WERI-Rb-1 (cell line): Measurements from ENCODE around the gene CEACAM19.

Experiments used
- DNase-seq: peaks from one replicate; pipeline ENCODE4 v3.0.0-alpha.2; 2020
- H3K27ac ChIP-seq: fragments of 250-450 bp; sonication (Bioruptor Pico); 2 replicates; pipeline ENCODE4 v1.5.1; 2020; ENCODE audit warnings: mild to moderate bottlenecking, moderate library complexity
- H3K27me3 ChIP-seq: fragments of 250-450 bp; sonication (Bioruptor Pico); 2 replicates; pipeline ENCODE4 v1.5.1; 2021; ENCODE audit warnings: mild to moderate bottlenecking, low read depth, moderate library complexity; ENCODE audit not compliant: insufficient read depth, severe bottlenecking
- H3K36me3 ChIP-seq: fragments of 250-450 bp; sonication (Bioruptor Pico); 2 replicates; pipeline ENCODE4 v1.5.1; 2020; ENCODE audit warnings: mild to moderate bottlenecking, moderate library complexity
- H3K4me3 ChIP-seq: 2 replicates; pipeline ENCODE4 v1.5.1; 2011; ENCODE audit warnings: low read depth, mild to moderate bottlenecking, control low read depth, low read length
- H3K9me3 ChIP-seq: fragments of 250-450 bp; sonication (Bioruptor Pico); 2 replicates; pipeline ENCODE4 v1.5.1; 2021; ENCODE audit warnings: mild to moderate bottlenecking, moderate library complexity; ENCODE audit not compliant: severe bottlenecking
- TF ChIP-seq, protein P1 (sequence below): IDR thresholded peaks from 2 replicates; pipeline ENCODE4 v1.5.1; 2011; ENCODE audit warnings: low read depth, mild to moderate bottlenecking, control low read depth, inconsistent platforms, low read length

CEACAM19 gene

DNA sequence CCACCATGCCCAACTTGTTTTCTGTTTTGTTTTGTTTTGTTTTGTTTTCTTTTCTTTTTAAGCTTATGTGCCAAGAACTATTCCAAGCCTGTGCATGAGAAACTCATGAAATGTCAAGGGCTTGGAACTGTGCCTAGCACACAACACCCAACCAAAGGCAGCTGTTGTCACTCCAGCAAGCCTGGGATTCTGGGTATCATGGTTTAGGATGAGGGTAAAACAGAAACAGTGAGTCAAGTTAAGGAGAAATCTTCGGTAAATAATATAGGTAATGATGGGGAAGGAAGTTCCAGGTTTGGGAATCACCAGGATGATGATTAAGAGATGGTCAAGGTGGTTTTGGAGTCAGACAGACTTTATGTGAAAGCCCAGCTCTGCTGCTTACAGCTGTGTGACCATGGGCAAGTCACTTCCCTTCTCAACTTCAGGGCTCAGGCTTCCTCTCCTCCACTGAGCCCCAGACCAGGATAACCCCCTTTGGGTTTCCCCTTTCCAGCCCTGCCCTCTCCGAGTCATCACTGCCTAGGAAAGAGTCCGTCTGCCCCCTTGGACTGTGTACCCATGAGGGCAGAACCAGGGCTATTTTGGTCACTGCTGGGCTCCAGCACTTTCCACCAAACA, 22.5 kb upstream of the CEACAM19 start:
- no peak for DNase-seq
- peaks cover 67% of the 10 kb centered on the region for H3K36me3 ChIP-seq
- TF ChIP-seq, protein P1, sequence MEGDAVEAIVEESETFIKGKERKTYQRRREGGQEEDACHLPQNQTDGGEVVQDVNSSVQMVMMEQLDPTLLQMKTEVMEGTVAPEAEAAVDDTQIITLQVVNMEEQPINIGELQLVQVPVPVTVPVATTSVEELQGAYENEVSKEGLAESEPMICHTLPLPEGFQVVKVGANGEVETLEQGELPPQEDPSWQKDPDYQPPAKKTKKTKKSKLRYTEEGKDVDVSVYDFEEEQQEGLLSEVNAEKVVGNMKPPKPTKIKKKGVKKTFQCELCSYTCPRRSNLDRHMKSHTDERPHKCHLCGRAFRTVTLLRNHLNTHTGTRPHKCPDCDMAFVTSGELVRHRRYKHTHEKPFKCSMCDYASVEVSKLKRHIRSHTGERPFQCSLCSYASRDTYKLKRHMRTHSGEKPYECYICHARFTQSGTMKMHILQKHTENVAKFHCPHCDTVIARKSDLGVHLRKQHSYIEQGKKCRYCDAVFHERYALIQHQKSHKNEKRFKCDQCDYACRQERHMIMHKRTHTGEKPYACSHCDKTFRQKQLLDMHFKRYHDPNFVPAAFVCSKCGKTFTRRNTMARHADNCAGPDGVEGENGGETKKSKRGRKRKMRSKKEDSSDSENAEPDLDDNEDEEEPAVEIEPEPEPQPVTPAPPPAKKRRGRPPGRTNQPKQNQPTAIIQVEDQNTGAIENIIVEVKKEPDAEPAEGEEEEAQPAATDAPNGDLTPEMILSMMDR = no peak

DNA sequence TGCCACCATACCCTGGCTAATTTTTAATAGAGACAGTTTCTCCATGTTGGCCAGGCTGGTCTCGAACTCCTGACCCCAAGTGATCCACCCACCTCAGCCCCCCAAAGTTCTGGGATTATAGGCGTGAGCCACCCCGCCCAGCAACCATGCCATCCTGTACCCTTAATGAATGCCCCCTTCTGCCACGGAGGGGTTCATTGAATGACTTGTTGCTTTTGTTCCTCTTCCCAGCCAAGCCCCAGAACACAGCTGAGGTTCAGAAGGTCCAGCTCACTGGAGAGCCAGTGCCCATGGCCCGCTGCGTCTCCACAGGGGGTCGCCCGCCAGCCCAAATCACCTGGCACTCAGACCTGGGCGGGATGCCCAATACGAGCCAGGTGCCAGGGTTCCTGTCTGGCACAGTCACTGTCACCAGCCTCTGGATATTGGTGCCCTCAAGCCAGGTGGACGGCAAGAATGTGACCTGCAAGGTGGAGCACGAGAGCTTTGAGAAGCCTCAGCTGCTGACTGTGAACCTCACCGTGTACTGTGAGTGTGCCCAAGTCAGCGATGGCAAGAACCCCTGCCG, 21.6 kb upstream of the CEACAM19 start:
- peaks cover 74% of the 10 kb centered on the region for H3K36me3 ChIP-seq

More for the DNA sequence above, 22.5 kb upstream of the CEACAM19 start:
- H3K27ac ChIP-seq = no peak overlapping the region
- H3K27me3 ChIP-seq = no peaks in the 10 kb centered on the region
- no peak overlapping the region for H3K4me3 ChIP-seq
- no peaks in the 10 kb centered on the region for H3K9me3 ChIP-seq

DNA sequence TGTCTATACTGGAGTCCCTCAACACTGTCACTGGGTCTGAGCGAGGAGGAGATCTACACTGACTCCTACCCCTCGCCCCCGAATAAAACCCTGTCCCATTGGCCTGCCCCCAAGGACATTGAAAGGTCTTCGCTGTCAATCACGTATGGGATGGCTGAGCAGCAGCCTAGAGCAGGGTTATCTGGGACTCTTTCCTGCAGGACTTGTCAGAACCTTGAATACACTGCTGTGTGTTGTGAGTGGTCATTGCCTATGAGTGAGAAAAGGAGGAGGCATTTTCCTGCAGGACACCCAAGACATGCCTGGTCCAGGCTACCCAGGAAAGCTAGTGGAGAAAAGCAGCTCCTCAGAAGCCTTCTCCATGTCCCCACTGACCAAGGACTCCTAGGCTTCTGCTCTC, 17.9 kb upstream of the CEACAM19 start:
- DNase-seq = no peak
- no peak overlapping the region for H3K4me3 ChIP-seq
- no peaks in the 10 kb centered on the region for H3K27me3 ChIP-seq
- H3K27ac ChIP-seq = no peak overlapping the region
- peaks cover 92% of the 10 kb centered on the region for H3K36me3 ChIP-seq
- no peaks in the 10 kb centered on the region for H3K9me3 ChIP-seq
- TF ChIP-seq, protein P1 = no peak

More for the DNA sequence above, 21.6 kb upstream of the CEACAM19 start:
- no peaks in the 10 kb centered on the region for H3K27me3 ChIP-seq
- TF ChIP-seq, protein P1 = no peak
- no peak overlapping the region for H3K27ac ChIP-seq
- DNase-seq = no peak
- no peaks in the 10 kb centered on the region for H3K9me3 ChIP-seq
- no peak overlapping the region for H3K4me3 ChIP-seq

DNA sequence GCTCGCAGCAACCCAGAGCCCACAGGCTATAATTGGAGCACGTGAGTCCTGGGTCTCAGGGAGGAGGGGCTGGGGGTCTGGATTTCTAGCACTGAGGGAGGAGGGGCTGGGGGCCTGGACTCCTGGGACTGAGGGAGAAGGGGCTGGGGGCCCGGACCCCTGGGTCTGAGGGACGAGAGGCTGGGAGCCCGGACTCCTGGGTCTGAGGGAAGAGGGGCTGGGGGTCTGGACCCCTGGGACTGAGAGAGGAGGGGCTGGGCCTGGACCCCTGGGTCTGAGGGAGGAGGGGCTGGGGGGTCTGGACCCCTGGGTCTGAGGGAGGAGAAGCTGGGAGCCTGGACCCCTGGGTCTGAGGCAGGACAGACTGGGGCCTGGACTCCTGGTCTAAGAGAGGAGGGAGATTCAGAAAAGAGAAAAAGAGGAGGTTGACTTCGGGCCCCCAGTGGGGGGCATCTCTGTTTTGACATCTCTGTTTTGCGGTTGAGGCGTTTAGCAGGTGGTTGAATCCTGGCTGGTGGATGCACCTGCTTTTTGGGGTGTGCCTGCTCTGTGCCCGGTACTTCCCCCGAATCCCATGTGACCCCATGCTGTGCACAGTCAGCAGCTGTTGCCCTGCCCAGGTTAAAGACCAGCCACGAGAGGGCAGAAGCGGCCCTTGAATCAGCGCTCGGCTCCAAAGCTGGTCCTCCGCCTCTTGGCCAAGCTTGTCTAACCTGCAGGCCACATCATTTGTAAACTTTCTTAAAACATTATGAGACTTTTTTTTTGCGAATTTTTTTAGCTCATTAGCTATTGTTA, 17.1 kb upstream of the CEACAM19 start:
- TF ChIP-seq, protein P1 = peak; percentile 56

DNA sequence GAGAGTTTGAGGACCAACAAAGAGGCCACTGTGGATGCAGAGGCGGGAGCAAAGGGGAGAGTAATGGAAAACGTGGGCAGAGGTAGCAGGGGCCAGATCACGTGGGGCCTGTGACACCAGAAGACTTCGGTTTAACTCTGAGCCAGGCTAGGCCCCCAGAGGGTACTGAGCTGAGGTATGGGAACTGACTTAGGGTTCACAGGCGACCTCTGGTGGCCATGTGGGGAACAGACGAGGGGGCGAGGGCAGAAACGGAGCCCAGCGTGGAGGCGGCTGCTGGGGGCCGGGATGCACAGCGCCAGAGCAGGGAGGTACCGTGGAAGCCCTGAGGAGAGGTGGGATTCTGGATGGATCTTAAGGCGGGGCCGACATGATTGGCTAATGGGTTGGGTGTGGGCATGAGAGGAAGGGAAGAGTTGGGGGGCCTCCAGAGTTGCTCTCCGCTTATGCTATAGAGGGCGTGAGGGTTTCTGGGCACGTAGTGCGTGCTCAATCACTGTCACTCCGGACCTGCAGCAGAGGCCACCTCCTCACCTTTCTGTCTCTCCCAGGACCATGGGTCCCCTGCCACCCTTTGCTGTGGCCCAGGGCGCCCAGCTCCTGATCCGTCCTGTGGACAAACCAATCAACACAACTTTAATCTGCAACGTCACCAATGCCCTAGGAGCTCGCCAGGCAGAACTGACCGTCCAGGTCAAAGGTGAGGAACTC, 13.9 kb upstream of the CEACAM19 start:
- Histone ChIP-seq H3K4me3 (no peak overlapping the region), H3K27ac (no peak overlapping the region), H3K9me3 (no peaks in the 10 kb centered on the region), H3K36me3 (peaks cover 96% of the 10 kb centered on the region), H3K27me3 (no peaks in the 10 kb centered on the region)
- TF ChIP-seq, protein P1 = peak; percentile 75
- DNase-seq = peak; percentile 72

More for the DNA sequence above, 17.1 kb upstream of the CEACAM19 start:
- no peak overlapping the region for H3K4me3 ChIP-seq
- peaks cover 93% of the 10 kb centered on the region for H3K36me3 ChIP-seq
- H3K9me3 ChIP-seq = no peaks in the 10 kb centered on the region
- H3K27ac ChIP-seq = no peak overlapping the region
- DNase-seq = peak; percentile 64
- H3K27me3 ChIP-seq = no peaks in the 10 kb centered on the region
